Measurements from ENCODE around the gene HOMER1.

GRCh38 chr5:79488775-79489174 is 25.2 kb downstream of the HOMER1 start:
- TF ChIP-seq, protein P1, sequence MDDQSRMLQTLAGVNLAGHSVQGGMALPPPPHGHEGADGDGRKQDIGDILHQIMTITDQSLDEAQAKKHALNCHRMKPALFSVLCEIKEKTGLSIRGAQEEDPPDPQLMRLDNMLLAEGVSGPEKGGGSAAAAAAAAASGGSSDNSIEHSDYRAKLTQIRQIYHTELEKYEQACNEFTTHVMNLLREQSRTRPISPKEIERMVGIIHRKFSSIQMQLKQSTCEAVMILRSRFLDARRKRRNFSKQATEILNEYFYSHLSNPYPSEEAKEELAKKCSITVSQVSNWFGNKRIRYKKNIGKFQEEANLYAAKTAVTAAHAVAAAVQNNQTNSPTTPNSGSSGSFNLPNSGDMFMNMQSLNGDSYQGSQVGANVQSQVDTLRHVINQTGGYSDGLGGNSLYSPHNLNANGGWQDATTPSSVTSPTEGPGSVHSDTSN (IDR thresholded peaks at IDR 0.05; ENCODE audit: insufficient replicate concordance, low read depth, low read length): no peak
- TF ChIP-seq EP300 (IDR thresholded peaks at IDR 0.05; ENCODE audit: borderline replicate concordance in 1 of 2, control insufficient read depth in 1 of 2, low read depth in 2 of 2, low read length in 2 of 2) (no peak), E2F4 (IDR thresholded peaks at IDR 0.05; ENCODE audit: low read depth, low read length) (no peak), RB1 (IDR thresholded peaks at IDR 0.05; ENCODE audit: borderline replicate concordance) (no peak), POLR2AphosphoS5 (IDR thresholded peaks at IDR 0.05; ENCODE audit: low read length) (no peak), HCFC1 (IDR thresholded peaks at IDR 0.05; ENCODE audit: low read length) (no peak), CTCF (IDR thresholded peaks at IDR 0.05 in 2 of 3, conservative IDR thresholded peaks at IDR 0.05 in 1 of 3; ENCODE audit: control insufficient read depth in 2 of 3, extremely low read depth in 1 of 3, insufficient read depth in 1 of 3, low read depth in 3 of 3, low read length in 3 of 3) (no peak), CBFB (IDR thresholded peaks at IDR 0.05; ENCODE audit: low read depth) (no peak), POLR2A (IDR thresholded peaks at IDR 0.05; ENCODE audit: low read depth, low read length) (no peak)
- TF ChIP-seq, protein P2, sequence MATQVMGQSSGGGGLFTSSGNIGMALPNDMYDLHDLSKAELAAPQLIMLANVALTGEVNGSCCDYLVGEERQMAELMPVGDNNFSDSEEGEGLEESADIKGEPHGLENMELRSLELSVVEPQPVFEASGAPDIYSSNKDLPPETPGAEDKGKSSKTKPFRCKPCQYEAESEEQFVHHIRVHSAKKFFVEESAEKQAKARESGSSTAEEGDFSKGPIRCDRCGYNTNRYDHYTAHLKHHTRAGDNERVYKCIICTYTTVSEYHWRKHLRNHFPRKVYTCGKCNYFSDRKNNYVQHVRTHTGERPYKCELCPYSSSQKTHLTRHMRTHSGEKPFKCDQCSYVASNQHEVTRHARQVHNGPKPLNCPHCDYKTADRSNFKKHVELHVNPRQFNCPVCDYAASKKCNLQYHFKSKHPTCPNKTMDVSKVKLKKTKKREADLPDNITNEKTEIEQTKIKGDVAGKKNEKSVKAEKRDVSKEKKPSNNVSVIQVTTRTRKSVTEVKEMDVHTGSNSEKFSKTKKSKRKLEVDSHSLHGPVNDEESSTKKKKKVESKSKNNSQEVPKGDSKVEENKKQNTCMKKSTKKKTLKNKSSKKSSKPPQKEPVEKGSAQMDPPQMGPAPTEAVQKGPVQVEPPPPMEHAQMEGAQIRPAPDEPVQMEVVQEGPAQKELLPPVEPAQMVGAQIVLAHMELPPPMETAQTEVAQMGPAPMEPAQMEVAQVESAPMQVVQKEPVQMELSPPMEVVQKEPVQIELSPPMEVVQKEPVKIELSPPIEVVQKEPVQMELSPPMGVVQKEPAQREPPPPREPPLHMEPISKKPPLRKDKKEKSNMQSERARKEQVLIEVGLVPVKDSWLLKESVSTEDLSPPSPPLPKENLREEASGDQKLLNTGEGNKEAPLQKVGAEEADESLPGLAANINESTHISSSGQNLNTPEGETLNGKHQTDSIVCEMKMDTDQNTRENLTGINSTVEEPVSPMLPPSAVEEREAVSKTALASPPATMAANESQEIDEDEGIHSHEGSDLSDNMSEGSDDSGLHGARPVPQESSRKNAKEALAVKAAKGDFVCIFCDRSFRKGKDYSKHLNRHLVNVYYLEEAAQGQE (IDR thresholded peaks at IDR 0.05; ENCODE audit: low read depth, low read length): no peak

Data from GM12878 (cell line).